ENCODE results near the gene AMPD3.
"Not testable (repeated sequence)": the region's sequence is repeated elsewhere in the genome, so short reads cannot be mapped to it uniquely, and the experiment has no call there.

The AMPD3 gene

GRCh38 chr11:10454878-10455631 lies at the start of gene AMPD3:
AMPD3 (plus strand) TSS chr11:10455264; CDS start chr11:10461520, 6,256 bp downstream.
- DNase-seq: peak; percentile 70

- peak; percentile 78 for DNase-seq
Measured at GRCh38 chr11:10405865-10406592, 49.0 kb upstream of the AMPD3 start.

DNA sequence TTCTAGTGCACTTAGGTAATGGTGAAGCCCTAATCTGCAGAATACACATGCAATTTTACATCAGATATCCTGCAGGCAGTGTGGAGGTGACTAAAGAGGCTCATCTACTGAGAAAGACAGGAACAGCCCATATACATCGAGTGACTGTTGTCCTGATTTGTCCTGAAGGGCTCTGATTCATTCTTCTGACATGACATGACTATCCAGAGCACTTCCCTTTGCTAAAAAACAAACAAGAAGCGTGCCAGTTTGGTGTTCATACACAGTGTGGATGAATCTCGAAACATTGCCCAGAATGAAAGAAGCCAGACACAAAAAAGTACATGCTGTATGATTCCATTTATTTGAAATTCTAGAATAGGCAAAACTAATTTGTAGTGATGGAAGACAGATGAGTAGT lies 48.0 kb upstream of the AMPD3 start:
- no peak for DNase-seq

GRCh38 chr11:10407749-10408685 lies 47.0 kb upstream of the AMPD3 start:
- no peak for DNase-seq

GRCh38 chr11:10409207-10409661 lies 45.8 kb upstream of the AMPD3 start:
- DNase-seq: no peak

DNA sequence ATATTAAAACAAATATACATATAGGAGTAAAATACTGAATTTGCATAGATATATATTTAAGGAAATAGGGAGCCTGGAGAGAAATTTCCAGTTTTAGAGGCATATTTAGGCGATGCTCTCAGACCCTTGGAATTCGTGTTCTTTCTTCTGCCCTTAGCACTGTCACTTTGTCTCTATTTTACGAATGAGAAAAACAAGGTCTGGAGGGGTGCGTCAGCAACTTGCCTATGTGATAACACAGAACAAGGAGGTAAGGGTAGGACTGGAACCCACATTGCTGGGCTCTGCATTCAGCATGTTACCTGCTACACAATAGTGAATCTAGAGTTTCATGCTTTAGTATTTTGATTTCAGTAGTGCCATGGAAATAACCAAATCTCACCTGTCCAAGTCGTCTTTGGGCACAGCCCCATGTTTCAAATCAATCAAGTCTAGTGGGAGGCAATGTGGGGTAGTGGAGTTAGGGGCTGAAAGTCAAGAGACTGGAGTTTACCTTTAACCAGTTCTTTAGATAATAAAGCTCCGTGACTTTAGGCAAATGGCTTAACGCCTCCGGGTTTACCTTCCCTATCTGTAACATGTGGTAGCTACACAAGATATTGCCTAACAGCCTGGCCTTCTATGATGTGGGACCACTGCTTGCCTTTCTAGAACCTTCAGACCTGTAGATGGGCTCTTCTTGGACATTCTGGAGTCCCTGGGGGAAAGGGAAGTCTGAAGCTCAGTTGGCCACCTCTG lies 44.8 kb upstream of the AMPD3 start:
- DNase-seq: no peak

GRCh38 chr11:10410844-10411200 lies 44.2 kb upstream of the AMPD3 start:
- no peak for DNase-seq

DNA sequence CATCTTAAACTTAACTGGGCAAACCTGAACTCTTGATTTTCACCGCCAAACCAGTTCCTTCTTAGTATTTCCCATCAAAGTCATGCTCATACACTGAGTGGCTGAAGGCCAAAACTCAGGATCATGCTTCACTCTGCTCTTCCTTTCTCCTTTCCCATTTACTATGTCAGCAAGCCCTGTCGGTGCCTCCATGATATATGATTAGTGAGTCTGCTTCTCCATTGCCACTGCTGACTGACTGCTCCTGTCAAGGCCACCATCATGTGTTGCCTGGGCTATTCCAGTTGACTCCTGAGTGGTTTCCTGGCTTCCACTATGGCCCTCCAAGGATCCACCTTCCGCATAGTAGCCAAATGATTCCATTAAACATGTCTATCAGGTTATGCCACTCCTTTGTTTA lies 42.8 kb upstream of the AMPD3 start:
- no peak for DNase-seq

DNA sequence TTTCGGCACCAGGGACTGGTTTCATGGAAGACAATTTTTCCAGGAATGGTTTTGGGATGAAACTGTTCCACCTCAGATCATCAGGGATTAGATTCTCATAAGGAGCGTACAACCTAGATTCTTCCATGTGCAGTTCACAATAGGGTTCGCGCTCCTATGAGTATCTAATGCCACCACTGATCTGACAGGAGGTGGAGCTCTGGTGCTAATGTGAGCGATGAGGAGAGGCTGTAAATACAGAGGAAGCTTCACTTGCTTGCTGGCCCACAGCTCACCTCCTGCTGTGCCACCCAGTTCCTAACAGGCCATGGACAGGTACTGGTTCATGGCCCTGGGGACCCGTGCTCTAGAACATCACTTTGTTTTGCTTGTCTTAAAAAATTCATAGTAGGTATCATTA lies 41.8 kb upstream of the AMPD3 start:
- no peak for DNase-seq

DNA sequence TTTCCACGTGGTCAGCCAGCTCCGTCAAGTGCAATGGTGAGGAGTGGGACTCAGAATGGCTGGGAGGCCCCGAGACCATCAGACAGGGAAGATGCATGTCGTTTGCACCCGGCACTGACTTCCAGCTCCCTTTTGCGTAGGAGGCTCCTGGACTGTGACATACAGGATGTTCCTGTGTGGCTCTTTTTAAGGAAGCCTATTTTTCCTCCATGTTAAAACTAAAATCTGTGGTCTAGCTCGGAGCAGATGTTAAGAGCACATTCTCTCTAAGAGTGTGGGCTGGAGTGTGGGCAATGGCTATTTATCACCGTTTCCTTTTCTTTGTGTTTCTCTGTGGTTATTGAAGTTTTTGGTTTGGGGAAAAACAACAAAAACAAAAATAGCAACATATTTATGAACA lies 40.9 kb upstream of the AMPD3 start:
- no peak for DNase-seq

GRCh38 chr11:10414659-10415058 lies 40.4 kb upstream of the AMPD3 start:
- peak; percentile 86 for DNase-seq

DNA sequence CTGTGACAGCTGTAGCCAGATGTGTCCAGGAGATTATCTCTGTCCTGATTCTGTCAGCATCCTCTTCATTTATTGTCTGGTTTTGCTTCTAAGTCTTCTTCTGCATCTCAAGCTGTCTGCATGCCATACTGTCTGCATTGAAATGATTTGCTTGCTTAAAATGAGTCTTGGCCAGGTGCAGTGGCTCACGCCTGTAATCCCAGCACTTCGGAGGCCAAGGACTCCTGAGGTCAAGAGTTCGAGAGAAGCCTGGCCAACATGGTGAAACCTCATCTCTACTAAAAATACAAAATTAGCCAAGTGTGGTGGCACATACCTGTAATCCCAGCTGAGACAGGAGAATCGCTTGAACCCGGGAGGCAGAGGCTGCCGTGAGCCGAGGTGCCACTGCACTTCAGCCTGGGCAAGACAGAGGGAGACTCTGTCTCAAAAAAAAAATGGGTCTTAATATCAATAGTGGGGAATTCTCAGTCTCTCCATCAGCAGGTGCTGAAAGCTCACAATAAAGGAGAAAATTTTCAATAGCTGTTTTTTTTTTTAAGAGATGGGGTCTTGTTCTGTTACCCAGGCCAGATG lies 39.2 kb upstream of the AMPD3 start:
- no peak for DNase-seq

DNA sequence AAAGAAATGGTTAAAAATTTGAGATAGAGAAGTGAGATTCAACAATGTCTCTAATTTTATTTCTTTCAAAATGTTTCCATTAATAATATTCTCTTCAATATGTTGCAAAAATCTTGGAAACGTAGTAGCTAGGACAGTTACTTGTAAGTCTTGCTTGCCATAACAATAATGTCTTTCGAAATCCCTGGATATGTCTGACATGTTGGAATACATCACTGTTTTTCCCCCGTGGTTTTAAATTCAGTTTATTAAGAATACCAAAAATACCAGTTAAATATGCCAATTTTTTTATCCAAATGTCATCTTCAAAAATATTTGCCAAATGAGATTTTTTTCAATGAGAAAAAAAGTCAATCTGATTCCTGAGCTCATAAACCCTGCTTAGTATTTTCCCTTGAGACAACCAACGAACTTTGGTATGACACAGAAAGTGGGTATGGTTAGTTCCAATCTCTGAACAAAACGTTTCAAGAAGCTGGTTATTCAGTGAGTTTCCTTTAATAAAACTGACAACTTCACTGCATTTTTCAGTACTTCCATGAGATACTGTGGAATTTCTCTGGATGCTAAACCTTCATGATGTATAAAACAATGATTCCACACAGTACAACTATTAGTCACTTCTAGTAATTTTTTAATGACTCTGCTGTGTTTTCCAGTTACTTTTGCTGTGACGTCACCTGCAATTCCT lies 36.7 kb upstream of the AMPD3 start:
- no peak for DNase-seq

GRCh38 chr11:10418950-10419310 lies 36.1 kb upstream of the AMPD3 start:
- no peak for DNase-seq

GRCh38 chr11:10426475-10426874 lies 28.6 kb upstream of the AMPD3 start:
- DNase-seq: no peak

- DNase-seq: no peak
Measured at GRCh38 chr11:10428453-10428852, 26.6 kb upstream of the AMPD3 start.

- DNase-seq: no peak
Measured at GRCh38 chr11:10429526-10429925, 25.5 kb upstream of the AMPD3 start.

DNA sequence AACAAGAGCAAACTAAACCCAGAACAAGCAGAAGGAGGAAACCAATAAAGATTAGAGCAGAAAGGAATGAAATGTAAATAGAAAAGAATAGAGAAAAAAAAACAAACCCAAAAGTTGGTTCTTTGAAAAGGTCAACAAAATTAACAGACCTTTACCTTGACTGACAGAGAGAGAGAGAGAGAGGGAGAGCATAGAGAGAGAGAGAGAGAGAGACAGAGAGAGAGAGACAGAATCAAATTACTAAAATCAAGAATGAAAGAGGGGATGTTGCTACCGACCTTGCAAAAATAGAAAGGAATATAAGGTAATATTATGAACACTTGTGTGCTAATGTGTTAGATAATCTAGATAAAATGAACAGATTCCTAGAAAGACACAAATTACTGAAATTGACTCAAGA lies 22.6 kb upstream of the AMPD3 start:
- DNase-seq: no peak

GRCh38 chr11:10432971-10433370 lies 22.1 kb upstream of the AMPD3 start:
- no peak for DNase-seq

- no peak for DNase-seq
Measured at GRCh38 chr11:10436224-10436623, 18.8 kb upstream of the AMPD3 start.

- not testable (repeated sequence) for DNase-seq
Measured at GRCh38 chr11:10436683-10437082, 18.4 kb upstream of the AMPD3 start.

DNA sequence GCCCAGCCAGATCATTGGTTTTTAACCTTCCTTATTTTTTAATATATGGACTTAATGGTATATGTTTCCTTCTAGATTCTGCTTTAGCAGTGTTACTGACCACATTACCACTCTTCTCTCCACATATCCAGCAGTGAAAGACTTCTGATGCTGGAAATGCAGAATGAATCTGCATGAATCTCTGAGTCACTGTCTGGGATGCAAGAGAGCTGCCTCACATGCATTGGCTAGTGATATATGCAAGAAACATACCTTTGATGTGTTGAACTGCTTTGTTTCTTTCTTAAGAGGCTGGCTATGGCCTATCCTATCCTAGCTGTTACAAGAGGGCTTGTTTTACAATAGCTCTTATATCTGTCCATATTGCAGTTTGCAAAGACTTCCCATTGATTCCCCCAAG lies 16.6 kb upstream of the AMPD3 start:
- no peak for DNase-seq

Data from right hindlimb (tissue), 1 donor.